DMS153 treated with DMSO at 0.1 percent for 48 hours (cell line): ENCODE measurements around the gene DNA2.

ENCODE experiments used
- DNase-seq: peaks from one replicate; lab custom pipeline; 2025; ENCODE audit not compliant: unreplicated experiment; lab: John Stamatoyannopoulos, UW

DNA2 gene

GRCh38 chr10:68446179-68446578, 25.6 kb downstream of the DNA2 start:
- no peak for DNase-seq

GRCh38 chr10:68442971-68443370, 28.8 kb downstream of the DNA2 start:
- DNase-seq, result no peak

- no peak for DNase-seq
These were observed 30.9 kb downstream of the DNA2 start for GRCh38 chr10:68440898-68441297.

- no peak for DNase-seq
These were observed 36.0 kb downstream of the DNA2 start for GRCh38 chr10:68435803-68436202.

DNA sequence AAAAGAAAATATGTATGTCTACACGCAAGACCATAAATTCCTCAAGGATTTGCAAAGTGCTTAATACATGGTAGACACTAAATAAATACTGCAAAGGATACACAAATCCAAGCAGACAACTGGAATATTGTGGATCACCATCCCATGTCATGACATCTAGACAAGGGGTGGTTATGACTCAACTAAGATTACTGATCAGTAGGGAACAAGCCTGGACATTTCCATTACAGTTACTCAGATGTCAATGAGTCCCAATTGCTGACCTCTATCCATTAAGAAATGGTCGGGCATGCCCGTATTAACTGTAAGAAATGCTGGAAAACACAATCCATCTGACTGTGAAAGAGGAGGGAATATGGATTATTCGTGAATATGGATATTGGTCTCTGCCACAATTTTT, 37.1 kb downstream of the DNA2 start:
- no peak for DNase-seq

GRCh38 chr10:68428396-68429104, 43.2 kb downstream of the DNA2 start:
- no peak for DNase-seq

DNA sequence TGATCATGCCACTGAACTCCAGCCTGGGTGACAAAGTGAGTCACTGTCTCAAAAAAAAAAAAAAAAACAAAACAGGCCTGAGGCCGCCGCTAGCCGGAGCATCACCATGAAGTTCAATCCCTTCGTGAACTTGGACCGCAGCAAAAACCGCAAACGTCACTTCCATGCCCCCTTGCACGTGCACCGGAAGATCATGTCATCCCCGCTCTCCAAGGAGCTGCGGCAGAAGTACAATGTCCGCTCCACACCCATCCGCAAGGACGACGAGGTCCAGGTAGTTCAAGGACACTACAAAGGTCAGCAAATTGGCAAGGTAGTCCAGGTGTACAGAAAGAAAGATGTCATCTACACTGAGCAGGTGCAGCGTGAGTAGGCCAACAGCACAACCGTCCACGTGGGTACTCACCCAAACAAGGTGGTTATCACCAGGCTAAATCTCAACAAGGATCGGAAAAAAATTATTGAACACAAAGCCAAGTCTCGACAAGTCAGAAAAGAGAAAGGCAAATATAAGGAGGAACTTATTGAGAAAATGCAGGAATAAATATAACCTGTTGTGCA, 47.2 kb downstream of the DNA2 start:
- no peak for DNase-seq

GRCh38 chr10:68423522-68423921, 48.3 kb downstream of the DNA2 start:
- DNase-seq, result no peak

DNA sequence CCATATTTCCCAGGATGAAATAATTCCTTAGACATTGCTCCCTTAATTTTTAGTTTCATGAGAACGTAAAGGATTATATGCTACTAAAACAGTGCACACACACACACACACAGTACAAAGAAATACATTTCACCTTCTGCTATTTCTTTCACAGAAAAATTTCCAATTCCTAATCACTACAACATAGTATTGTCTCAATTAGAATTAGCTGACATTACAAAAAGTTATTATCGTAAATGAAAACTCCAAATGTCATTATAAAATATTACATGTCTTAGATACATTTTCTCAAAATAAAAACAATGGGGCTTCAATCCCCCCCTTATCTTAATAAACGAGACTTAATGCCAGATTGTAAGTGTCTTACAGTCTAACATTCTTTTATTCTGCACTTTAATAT, 52.4 kb downstream of the DNA2 start:
- DNase-seq, result no peak

DNA sequence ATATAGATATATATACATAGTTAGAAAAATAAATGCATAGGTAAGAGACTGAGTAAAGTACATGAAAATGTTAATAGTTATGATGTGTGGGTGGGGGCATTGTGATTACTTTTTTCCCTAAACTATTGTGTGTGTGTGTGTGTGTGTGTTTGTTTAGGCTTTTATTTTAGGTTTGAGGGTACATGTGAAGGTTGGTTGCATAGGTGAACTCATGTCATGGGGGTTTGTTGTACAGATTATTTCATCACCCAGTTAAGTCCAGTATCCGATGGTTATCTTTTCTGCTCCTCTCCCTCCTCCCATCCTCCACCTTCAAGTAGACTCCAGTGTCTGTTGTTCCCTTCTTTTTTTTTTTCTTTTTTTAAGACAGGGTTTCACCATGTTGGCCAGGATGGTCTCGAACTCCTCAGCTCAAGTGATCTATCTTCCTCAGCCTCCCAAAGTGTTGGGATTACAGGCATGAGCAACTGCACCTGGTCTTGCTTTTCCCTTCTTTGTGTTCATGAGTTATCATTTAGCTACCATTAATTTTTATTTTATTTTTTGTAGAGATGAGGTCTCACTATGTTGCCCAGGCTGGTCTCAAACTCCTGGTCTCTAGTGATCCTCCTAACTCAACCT, 62.8 kb downstream of the DNA2 start:
- no peak for DNase-seq

- DNase-seq, result peak; percentile 62
These were observed 64.8 kb downstream of the DNA2 start, which contains the start of gene RUFY2 for GRCh38 chr10:68406815-68407548. TSS of gene RUFY2 (minus strand) at chr10:68407277. CDS start at chr10:68407189, 88 bp downstream.

DNA sequence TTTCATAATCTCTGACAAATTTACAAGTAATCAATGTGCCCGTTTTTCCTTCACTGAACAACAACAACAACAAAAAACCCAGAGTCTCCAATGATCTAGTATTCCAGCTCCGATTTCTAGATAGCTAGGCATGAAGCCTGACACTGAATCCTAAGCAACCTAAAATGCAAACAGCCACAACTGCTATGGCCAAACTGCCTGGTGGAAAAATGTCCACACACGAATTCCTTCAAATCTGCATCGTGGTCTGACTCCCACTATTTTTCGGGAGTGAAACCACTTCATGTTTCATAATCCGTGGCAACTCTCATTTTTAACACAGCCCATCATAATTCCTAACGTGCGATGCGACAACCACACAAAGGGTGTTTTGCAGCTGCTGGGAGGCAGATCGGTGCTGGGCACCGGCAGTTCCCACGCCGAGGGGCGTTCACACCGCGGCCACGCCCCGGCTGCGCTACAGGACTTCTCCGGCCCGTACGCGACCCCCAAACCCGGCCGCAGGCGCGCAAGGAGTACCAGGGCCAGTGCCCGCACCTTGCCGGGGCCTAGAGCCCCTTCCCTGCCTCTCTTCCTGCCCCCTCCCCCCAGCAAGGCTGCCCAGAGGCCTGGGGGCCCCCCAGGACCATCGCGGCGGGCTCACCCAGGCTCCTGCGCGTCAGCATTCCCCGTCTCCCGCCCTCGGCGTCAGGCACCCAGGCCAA, 65.5 kb downstream of the DNA2 start:
- no peak for DNase-seq

DNA sequence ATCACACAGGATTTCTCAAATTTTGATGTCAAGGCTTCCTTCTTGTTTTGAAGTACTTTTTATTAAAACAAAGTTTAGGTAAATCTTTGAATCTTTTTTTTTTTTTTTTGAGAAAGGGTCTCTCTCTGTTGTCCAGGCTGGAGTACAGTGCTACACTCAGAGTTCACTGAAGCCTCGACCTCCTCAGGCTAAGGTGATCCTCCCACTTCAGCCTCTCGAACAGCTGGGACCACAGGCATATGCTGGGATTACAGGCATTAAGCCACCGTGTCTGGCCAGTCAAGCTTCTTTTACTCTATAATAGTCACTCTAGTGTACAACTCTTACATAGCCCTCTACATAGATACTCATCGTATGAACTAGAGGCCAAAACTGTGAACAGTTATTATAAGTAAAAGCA, 68.1 kb downstream of the DNA2 start:
- DNase-seq, result no peak

DNA sequence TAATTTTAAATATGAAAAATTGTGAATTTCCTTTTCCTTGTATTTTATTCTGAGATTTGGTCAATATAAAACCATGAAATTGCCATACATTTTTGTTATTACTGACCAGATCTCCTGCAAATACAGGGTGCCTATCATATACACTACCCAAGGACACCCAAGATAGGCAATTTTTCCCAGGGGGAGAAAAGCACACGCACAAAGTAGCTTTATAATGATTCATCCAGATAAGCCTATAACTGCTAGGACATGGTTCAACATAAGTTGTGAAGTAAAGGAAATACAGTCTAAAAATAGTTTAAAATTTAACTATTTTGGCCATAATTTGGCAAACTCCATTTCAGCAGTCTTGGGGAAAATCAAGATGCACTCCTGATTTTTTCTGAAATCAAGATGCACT, 69.5 kb downstream of the DNA2 start:
- DNase-seq, result no peak

DNA sequence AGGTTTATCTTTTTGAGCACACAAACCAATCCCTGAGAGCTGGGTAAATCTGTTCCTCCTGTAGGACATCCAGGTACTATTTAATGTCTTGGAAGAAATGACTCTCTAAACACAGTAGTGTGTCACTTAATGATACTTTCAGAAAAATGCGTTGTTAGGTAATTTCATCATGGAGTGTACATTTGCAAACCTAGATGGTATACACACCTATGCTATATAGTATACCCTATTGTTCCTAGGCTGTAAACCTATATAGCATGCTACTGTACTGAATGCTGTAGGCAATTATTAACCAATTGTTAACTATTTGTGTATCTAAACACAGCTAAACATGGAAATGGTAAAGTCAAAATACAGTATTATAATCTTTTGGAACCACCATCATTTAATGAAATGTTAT, 74.8 kb downstream of the DNA2 start:
- DNase-seq, result no peak

GRCh38 chr10:68385740-68386139, 86.0 kb downstream of the DNA2 start:
- DNase-seq, result no peak

DNA sequence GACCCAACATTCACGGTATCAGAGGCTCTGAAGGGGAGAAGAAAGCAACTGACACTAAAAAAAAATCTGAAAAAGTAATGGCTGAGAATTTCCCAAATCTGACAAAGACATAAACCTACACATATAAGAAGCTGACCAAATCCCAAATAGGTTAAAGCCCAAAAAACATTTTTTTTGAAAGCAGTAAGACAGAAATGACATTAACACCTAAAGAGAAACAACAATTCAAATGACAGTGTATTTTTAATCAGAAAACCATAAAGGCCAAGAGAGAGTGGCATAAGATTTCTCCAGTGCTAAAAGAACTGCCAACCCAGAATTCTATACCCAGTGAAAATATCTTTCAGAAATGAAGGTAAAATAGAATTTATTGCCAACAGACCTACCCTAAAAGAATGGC, 100.2 kb downstream of the DNA2 start:
- DNase-seq, result no peak

DNA sequence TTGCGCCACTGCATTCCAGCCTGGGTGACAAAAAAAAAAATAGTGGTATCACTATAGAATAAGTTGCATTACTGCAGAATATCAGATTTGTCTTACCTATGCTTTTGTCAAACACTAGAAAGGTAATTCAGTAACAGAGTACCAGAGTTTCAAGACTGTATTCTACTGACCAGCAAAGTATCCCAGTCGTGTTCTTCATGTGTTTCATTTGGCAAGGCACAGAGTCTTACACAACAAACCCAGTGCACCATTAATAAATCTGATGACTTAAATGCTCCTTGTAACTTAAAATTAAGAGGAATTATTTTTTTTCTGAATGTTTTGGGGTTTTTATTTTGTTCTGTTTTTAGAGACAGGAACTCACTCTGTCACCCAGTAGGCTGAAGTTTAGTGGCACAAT, 104.7 kb downstream of the DNA2 start:
- DNase-seq, result no peak

DNA sequence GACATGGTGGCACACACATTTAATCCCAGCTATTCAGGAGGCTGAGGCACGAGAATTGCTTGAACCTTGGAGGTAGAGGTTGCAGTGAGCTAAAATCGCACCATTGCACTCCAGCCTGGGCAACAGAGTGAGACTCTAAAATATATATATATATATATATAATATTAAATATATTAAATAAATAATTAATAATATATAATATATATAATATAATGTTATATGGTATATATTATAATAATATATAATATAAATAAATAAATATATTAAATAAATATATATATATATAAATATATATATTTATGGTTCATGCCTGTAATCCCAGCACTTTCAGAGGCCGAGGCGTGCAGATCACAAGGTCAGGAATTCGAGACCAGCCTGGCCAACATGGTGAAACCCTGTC, 105.2 kb downstream of the DNA2 start:
- no peak for DNase-seq

DNA sequence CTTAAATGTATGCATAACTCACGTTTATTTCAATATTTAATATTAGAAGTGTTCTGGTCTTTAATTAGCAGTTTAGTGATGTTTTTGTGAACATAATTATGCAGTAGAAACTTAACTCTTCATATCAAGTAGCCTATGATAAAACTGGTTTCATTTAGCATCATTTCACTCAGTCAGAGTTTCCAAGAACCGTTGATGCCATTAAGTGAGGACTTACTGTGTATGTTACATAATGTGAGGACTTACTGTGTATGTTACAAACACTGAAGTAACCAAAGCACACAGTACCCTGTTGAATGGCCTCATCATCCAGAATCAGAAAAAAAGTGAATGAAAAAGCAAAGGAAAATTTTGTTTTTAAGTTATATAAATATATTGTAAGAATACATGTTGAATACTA, 106.2 kb downstream of the DNA2 start:
- no peak for DNase-seq
